Immature natural killer cell (primary cell): ENCODE results near the gene C11orf68. TPM values are rescaled to one million over a fixed set of nuclear protein-coding genes. Genes with fewer than 3 reads are reported as not detected.
"Not testable (repeated sequence)": the region's sequence is repeated elsewhere in the genome, so short reads cannot be mapped to it uniquely, and the experiment has no call there.

Experiments
- DNase-seq, 3 donors: peaks; one replicate each; pipeline ENCODE4 v3.0.0; 2022; ENCODE audit warnings: mixed read lengths in 1 of 3
- H3K27ac Mint-ChIP-seq, 6 donors: one replicate each; pipeline ENCODE4 v1.8.0; 2020; ENCODE audit warnings: mixed read lengths in 6 of 6, mild to moderate bottlenecking in 5 of 6, inconsistent platforms in 4 of 6, moderate library complexity in 3 of 6
- H3K27me3 Mint-ChIP-seq, 3 donors: one replicate each; pipeline ENCODE4 v1.8.0; 2020 to 2021; ENCODE audit warnings: low read depth in 3 of 3, mild to moderate bottlenecking in 3 of 3, mixed read lengths in 3 of 3, moderate library complexity in 3 of 3, inconsistent platforms in 1 of 3
- H3K36me3 Mint-ChIP-seq, 3 donors: one replicate each; pipeline ENCODE4 v1.8.0; 2020; ENCODE audit warnings: mixed read lengths in 3 of 3, inconsistent platforms in 2 of 3, mild to moderate bottlenecking in 2 of 3
- H3K4me1 Mint-ChIP-seq, 2 donors: one replicate each; pipeline ENCODE4 v1.8.0; 2020; ENCODE audit warnings: inconsistent platforms in 2 of 2, mild to moderate bottlenecking in 2 of 2, mixed read lengths in 2 of 2, moderate library complexity in 1 of 2
- H3K4me3 Mint-ChIP-seq, 5 donors: one replicate each; pipeline ENCODE4 v1.8.0; 2020; ENCODE audit warnings: mild to moderate bottlenecking in 5 of 5, mixed read lengths in 5 of 5, inconsistent platforms in 3 of 5, moderate library complexity in 3 of 5
- H3K9me3 Mint-ChIP-seq, 6 donors: one replicate each; pipeline ENCODE4 v1.8.0; 2020; ENCODE audit warnings: mild to moderate bottlenecking in 6 of 6, mixed read lengths in 6 of 6, inconsistent platforms in 4 of 6, moderate library complexity in 3 of 6
- polyA plus RNA-seq, 3 donors: library from polyadenylated mRNA; unstranded; fragments of 300-500 nt; fragmentation: Illumina TruSeq; gene quantifications; one replicate each; pipeline ENCODE4 v1.2.3, GENCODE V29; 2021

C11orf68 gene
- polyA plus RNA-seq, 3 donors from 2014 or later, result 45.7 to 84.5 (median 60.4) TPM

DNA sequence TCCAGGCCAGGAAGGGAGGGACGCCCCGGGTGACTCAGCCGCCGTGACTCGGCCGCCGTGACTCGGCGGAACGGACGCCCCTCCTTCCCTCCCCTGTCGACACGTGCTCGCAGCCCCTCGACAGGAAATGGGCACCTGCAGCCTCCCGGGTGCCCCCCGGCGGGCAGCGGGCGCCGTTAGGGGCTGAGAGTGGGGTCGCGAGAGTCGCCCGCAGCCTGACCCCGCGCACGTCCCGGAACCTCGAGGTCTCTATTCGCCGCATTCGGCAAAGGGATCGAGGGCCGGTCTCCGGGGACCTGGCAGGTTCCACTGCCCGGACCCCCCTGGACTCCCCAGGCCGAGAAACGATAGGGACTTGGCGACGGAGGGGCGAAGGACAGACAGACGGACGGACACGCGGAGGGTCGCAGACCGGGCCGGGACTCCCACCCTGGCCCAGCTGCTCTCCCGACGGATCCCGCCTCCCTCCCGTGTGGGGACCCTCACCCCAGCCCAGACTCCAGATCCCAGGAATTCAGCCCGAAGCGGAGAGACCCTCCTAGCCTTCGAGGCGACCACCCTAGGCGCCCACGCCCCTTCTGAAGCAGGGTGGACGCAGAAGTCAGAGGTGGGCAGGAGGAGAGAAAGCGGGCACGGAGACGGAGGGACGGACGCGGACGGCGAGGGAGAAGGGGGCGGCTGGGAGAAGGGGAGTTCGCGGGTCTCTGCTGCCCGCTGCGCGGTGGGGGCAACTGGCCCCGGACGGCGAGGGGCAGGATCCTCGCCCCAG lies 19.3 kb downstream of the C11orf68 start:
- no peaks in the 10 kb centered on the region for H3K36me3 Mint-ChIP-seq
- peak overlapping the region; percentile 58 to 76 (median 64) for H3K4me3 Mint-ChIP-seq
- H3K27ac Mint-ChIP-seq, result peak overlapping the region in 1 of 6 donors; percentile 17
- peaks cover 7 to 29% (median 11%) of the 10 kb centered on the region in 3 donors for H3K27me3 Mint-ChIP-seq
- H3K9me3 Mint-ChIP-seq, result no peaks in the 10 kb centered on the region
- peaks cover 34 to 40% of the 10 kb centered on the region in 2 donors for H3K4me1 Mint-ChIP-seq
- peak; percentile 47 to 57 (median 52) for DNase-seq

DNA sequence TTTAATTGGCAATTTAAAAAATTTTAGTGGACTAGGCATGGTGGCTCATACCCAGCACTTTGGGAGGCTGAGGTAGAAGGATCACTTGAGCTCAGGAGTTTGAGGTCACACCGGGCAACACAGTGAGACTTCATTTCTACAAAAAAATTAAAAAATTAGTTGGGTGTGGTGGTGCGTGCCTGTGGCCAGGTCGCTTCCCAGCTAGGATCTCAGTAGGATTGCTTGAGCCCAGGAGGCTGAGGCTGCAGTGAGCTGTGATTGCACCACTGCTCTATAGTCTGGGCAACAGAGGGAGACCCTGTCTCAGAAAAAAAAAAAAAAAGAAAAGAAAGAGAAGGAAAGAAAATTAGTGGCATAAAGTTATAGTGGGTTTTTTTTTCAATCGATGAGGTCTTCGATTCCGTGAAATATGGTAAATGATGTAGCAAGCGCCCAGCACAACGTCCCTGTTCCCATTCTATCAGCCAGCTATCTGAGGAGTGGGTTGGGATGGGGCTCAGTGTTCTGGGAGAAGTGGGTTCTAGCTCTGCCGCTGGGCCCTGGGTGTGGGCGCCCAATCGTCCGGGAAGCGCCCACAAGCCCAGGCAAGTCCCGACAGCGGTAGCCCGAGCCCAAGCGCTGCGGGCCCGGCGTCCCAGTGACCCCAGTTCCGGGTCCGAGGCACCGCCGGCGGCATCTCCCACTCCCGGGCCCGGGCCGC lies 20.1 kb downstream of the C11orf68 start:
- H3K9me3 Mint-ChIP-seq, result no peaks in the 10 kb centered on the region
- H3K36me3 Mint-ChIP-seq, result no peaks in the 10 kb centered on the region
- peak overlapping the region in 4 of 6 donors; percentile 30 to 87 (median 81) for H3K27ac Mint-ChIP-seq
- peaks cover 41 to 47% of the 10 kb centered on the region in 2 donors for H3K4me1 Mint-ChIP-seq
- peaks cover 7 to 29% (median 7%) of the 10 kb centered on the region in 3 donors for H3K27me3 Mint-ChIP-seq
- peak overlapping the region; percentile 56 to 80 (median 75) for H3K4me3 Mint-ChIP-seq
- DNase-seq, result no peak

DNA sequence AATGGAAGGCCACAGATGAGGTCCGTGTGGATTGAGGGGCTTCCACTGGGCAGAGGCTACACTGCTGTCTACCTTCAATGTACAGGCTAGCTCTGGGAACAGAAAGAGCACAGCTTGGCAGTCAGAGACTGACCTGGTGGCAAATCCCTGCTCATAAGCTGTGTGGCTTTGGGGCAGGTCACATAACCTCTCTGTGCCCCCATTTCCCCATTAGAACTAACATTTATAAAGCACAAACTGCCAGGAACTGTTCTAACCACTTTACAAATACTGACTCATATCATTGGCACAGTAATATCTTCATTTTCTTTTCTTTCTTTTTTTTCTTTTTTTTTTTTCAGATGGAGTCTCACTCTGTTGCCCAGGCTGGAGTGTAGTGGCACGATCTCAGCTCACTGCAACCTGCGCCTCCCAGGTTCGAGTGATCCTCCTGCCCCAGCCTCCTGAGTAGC lies 21.8 kb downstream of the C11orf68 start:
- no peak for DNase-seq
- Mint-ChIP-seq H3K9me3 (no peaks in the 10 kb centered on the region), H3K36me3 (no peaks in the 10 kb centered on the region), H3K4me1 (peaks cover 54 to 60% of the 10 kb centered on the region in 2 donors), H3K27ac (no peak overlapping the region), H3K27me3 (peaks cover 3 to 17% (median 3%) of the 10 kb centered on the region in 3 donors), H3K4me3 (peak overlapping the region in 1 of 5 donors; percentile 15)

DNA sequence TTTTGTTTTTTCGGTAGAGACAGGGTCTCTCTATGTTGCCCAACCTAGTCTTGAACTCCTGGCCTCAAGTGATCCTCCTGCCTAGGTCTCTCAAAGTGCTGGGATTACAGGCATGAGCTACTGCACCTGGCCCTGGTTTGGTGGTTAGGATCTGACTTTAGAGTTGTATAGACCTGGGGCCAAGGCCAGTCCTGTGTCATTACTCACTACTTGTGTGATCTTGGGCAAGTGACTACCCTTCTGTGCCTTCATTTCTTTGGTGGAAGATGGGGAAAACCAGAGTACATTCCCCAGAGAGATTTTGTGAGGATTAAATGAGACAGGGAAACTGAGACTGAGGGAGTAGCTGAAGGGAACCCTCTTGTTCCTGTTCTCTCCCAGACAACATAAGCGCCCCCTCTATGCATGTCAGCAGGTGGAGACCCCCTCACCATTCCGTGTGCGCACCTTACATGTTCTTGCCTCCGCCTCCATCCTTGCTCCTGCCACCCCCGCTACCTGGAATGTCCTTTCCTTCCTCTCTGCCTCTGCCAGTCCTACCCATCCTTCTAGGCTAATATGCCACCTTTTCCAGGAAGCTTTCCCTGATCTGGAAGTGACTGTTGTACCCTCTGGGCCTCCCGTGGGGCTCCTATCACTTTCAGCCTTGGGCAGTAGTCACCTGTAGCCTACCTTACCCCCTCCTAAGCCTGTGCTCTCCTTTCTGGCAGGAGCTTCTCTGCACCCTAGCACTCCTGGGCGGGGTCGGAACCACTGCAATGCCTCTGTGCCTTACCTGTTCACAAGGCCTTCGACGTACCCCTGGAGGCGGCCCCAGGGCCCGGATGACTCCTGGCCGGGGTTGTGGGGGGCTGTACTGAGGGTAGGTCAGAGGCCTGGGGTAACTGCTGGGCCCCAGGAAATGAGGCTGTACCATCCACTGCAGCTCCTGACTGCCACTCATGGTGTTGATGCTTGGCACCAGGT lies 22.5 kb downstream of the C11orf68 start:
- Mint-ChIP-seq H3K4me3 (peak overlapping the region in 2 of 5 donors; percentile 9 to 18), H3K9me3 (no peaks in the 10 kb centered on the region), H3K4me1 (peaks cover 53 to 59% of the 10 kb centered on the region in 2 donors), H3K27me3 (peaks cover 2 to 14% (median 3%) of the 10 kb centered on the region in 3 donors), H3K27ac (peak overlapping the region in 5 of 6 donors; percentile 34 to 80 (median 65)), H3K36me3 (no peaks in the 10 kb centered on the region)
- DNase-seq, result no peak

DNA sequence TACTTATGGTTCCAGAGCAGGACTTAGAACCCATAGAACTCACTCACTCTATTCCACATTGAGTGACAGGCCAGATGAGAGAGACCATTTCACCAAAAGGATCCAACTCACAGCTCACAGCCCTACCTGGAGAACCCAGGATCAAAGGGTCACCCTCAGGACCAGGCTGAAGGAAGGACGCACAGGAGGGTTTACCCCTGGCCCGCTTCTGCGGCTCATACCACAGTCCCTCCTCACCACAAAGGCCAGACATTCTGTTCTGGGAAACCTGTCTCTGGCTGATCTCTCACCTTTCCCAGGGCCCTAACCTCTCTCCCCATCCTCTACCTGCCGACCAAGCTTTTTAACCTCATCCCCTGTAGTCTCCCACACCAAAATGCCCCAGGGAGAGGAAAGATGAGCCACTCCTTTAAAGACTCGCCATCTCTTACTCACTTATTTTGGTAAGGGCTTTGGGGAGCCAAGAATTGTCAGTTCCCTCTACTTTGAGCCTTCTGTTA lies 23.3 kb downstream of the C11orf68 start:
- no peaks in the 10 kb centered on the region for H3K9me3 Mint-ChIP-seq
- H3K36me3 Mint-ChIP-seq, result no peaks in the 10 kb centered on the region
- peaks cover 45 to 51% of the 10 kb centered on the region in 2 donors for H3K4me1 Mint-ChIP-seq
- peak overlapping the region; percentile 46 to 70 (median 63) for H3K27ac Mint-ChIP-seq
- peaks cover 2 to 9% (median 3%) of the 10 kb centered on the region in 3 donors for H3K27me3 Mint-ChIP-seq
- DNase-seq, result no peak
- peak overlapping the region; percentile 17 to 50 (median 30) for H3K4me3 Mint-ChIP-seq

DNA sequence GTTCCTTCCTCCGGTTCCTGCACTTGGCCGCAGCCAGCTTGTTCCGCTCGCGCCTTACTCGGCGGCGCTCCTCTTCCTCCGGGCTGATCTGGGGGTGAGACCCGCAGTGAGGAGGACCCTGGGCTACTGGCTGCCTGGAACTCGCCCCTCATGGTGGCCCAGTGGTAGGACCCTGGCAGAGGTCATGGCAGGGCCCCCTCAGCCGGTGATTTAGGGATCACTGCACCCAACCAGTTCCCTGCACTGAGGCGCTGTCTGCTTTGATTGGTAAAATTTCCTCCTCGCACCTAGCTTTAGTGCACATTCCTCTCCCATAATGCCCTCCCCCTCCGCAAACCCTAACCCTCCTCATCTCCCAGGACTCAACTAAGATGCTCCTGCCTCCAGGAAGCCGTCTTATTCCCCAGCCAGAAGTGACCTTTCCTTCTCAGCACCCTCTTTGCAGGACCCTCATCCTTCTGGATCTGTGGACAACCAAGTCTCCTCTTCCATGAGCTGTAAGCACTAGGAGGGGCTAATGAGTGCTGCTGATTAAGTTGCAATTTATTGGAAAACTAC lies 24.7 kb downstream of the C11orf68 start:
- DNase-seq, result peak; percentile 54 to 55 (median 55)
- no peaks in the 10 kb centered on the region for H3K36me3 Mint-ChIP-seq
- no peaks in the 10 kb centered on the region for H3K9me3 Mint-ChIP-seq
- H3K4me1 Mint-ChIP-seq, result peaks cover 57 to 64% of the 10 kb centered on the region in 2 donors
- peaks cover 2 to 16% (median 7%) of the 10 kb centered on the region in 3 donors for H3K27me3 Mint-ChIP-seq
- H3K4me3 Mint-ChIP-seq, result peak overlapping the region; percentile 82 to 87 (median 84)
- H3K27ac Mint-ChIP-seq, result peak overlapping the region; percentile 88 to 95 (median 93)

DNA sequence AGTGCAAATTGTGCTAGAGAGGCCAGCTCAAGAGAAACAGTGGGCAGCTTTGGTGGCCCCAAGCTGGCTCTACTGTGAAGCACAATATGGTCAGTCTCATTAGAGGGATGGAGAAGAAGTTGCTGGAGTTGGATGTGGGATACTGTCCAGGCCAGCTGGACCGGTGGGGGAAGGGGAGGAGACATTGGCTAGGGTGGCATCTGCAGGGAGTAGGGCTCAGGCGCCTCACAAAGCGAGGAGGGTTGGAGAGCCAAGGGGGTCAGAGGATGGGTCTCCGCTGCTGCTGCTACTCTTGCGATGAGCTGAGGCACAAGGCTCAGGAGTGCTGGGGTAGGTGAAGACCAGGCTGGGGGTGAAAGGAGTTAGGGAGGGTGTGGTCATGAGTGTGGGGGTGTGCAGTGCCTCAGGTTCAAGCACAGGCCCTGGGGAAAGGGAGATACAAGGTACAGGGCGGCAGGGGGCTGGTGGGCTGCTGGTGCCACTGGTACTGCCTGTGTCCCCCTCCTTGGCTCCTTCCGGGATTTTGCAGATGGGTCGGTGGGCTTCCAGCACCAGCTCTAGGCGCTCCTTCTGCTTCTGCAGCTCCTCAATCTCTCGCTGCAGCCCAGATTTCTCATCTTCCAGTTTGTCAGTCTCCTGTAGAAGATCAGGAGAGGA lies 26.1 kb downstream of the C11orf68 start:
- Mint-ChIP-seq H3K4me3 (peak overlapping the region; percentile 82 to 87 (median 84)), H3K4me1 (peaks cover 66 to 70% of the 10 kb centered on the region in 2 donors), H3K27me3 (peaks cover 10 to 25% (median 13%) of the 10 kb centered on the region in 3 donors), H3K9me3 (no peaks in the 10 kb centered on the region), H3K36me3 (no peaks in the 10 kb centered on the region), H3K27ac (peak overlapping the region; percentile 88 to 95 (median 93))
- no peak for DNase-seq

DNA sequence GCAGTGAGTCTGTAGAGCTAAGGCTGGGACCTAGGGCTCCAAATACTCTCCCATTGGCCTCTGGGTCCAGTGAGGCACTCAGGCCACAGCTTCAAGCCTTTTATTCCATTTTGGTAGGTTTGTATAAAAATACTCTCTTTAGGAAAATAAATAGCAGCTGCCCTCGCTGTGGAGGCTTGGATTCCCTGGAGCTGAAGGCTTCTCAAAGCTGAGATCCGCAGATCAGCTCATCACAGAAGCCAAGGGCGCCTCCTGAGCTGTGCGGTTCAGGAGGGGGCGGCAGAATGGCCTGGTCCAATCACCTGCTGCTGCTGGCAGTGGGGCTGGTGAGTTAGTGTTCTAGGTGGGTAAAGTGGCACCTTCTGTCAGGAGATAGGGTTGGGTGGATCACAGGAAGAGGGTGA lies 26.7 kb downstream of the C11orf68 start:
- H3K27me3 Mint-ChIP-seq, result peaks cover 7 to 21% (median 10%) of the 10 kb centered on the region in 3 donors
- not testable (repeated sequence) for H3K9me3 Mint-ChIP-seq, H3K36me3 Mint-ChIP-seq, DNase-seq
- H3K4me3 Mint-ChIP-seq, result peak overlapping the region; percentile 82 to 87 (median 84)
- peak overlapping the region; percentile 62 to 95 (median 93) for H3K27ac Mint-ChIP-seq
- peaks cover 70 to 76% of the 10 kb centered on the region in 2 donors for H3K4me1 Mint-ChIP-seq

DNA sequence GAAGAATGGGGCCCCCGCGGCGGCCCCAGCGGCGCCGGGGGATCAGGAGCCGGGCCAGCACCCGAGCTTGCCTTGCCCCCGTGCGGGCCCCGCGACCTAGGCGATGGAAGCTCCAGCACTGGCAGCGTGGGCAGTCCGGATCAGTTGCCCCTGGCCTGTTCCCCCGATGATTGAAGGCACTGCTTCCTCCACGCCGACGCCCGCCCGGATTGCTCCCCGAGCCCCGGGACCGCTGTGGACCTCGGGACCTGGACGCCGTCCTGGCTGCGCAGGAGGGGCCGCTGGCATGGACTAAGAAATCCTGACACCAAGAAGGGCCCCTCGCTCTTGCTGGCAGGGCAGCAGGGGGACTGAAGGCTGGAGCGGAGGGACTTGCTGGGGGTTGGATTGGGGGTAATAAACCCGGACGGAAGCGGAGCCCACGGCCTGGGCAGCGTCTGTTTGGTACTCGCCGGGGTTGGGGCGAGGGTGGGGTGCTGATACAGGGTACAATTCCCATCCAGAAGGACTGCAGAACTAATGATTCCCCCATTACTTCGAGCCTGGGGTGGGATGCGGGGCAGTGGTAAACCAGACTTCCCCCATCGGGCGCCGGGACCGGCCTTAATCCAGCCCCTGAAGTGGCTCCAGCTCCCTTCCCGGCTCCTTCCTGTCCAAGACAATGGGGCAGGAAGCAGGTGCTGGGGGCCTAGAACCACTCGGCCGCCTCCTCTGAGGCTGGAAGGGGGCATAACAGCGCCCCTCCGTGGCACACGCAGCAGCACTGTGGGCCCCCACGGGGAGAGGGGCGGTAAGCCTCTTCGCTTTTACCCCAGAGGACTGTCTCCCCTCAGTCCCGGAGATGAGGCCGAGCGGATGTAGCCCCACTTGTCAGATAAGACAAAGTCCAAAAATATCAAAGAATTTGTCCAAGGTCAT lies 27.4 kb downstream of the C11orf68 start:
- DNase-seq, result peak in 2 of 3 donors; percentile 23 to 32
- Mint-ChIP-seq H3K27ac (peak overlapping the region; percentile 62 to 95 (median 93)), H3K27me3 (peaks cover 7 to 21% (median 10%) of the 10 kb centered on the region in 3 donors), H3K4me3 (peak overlapping the region; percentile 83 to 87 (median 84)), H3K9me3 (no peaks in the 10 kb centered on the region), H3K36me3 (peaks cover 0 to 2% (median 0%) of the 10 kb centered on the region in 3 donors), H3K4me1 (peaks cover 75 to 83% of the 10 kb centered on the region in 2 donors)

DNA sequence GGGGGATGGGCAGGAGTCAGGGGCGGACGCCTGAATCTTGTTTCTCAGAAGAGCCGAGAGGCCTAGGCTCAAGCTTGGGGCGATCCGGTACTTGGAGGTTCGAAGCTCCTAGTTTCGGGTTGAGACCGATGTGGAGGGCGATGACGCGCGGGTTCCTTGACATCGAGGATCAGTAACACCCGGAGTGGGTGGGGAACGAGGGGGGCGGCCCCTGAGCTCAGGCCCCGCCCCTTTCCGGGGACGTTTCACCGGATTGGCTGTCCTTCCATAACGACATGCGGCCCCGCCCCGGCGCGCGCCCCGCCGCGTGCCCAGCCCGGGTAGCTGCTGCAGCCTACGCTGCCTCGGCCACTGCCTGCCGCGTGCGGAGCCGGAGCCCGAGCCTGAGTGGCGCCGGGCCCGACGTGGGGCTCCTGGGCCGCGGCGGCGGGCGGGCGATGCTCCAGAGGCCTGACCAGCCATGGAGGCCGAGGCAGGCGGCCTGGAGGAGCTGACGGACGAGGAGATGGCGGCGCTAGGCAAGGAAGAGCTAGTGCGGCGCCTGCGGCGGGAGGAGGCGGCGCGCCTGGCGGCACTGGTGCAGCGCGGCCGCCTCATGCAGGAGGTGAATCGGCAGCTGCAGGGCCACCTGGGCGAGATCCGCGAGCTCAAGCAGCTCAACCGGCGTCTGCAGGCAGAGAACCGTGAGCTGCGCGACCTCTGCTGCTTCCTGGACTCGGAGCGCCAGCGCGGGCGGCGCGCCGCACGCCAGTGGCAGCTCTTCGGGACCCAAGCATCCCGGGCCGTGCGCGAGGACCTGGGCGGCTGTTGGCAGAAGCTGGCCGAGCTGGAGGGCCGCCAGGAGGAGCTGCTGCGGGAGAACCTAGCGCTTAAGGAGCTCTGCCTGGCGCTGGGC lies 28.3 kb downstream of the C11orf68 start, which contains the start of gene CCDC85B:
TSS of gene CCDC85B (plus strand) at position 350 of the 895 bp plus-strand sequence. CDS start at position 461, 111 bp downstream.
- Mint-ChIP-seq H3K4me1 (peaks cover 74 to 80% of the 10 kb centered on the region in 2 donors), H3K36me3 (peaks cover 0 to 4% (median 0%) of the 10 kb centered on the region in 3 donors), H3K9me3 (no peaks in the 10 kb centered on the region), H3K4me3 (peak within 1 kb of the TSS; percentile 84 to 94 (median 92)), H3K27ac (peak within 1 kb of the TSS; percentile 94 to 99 (median 98)), H3K27me3 (peaks cover 7 to 19% (median 10%) of the 10 kb centered on the region in 3 donors)
- DNase-seq, result peak; percentile 98 to 99 (median 98)
